DOHH2 (cell line): Measurements from ENCODE around the gene BCL2A1.

ENCODE experiments used
- CTCF ChIP-seq: fragments of 200-600 bp; sonication (generic); IDR thresholded peaks from one replicate; pipeline ENCODE4 v1.5.1; 2014; ENCODE audit warnings: antibody characterized with exemption, mild to moderate bottlenecking, low read depth, low read length; ENCODE audit not compliant: poor library complexity, severe bottlenecking
- EZH2phosphoT487 ChIP-seq: fragments of 200-600 bp; sonication (generic); IDR thresholded peaks from 2 replicates; pipeline ENCODE4 v1.6.1; 2017; ENCODE audit warnings: borderline replicate concordance, mild to moderate bottlenecking, antibody characterized with exemption, low read length, moderate library complexity, mixed read lengths

GRCh38 chr15:79994615-79995014 is 23.6 kb upstream of the BCL2A1 start:
- TF ChIP-seq CTCF (no peak), EZH2phosphoT487 (no peak)
